Mesodermal cell (in vitro differentiated cells): Measurements from ENCODE around the gene RNF19B.

Experiments
- H3K27ac ChIP-seq: 2 replicates; pipeline ENCODE4 v1.7.0; 2013; ENCODE audit warnings: mild to moderate bottlenecking, low read depth, low read length, moderate library complexity; ENCODE audit not compliant: severe bottlenecking
- H3K36me3 ChIP-seq: 2 replicates; pipeline ENCODE4 v1.7.1; 2013; ENCODE audit warnings: mild to moderate bottlenecking, low read length, moderate library complexity; ENCODE audit not compliant: control insufficient read depth, insufficient read depth
- H3K4me1 ChIP-seq: one replicate; pipeline ENCODE4 v1.7.1; 2013; ENCODE audit warnings: mild to moderate bottlenecking, low read length; ENCODE audit not compliant: insufficient read depth, control insufficient read depth, poor library complexity, severe bottlenecking
- H3K4me3 ChIP-seq: 2 replicates; pipeline ENCODE4 v1.7.0; 2013; ENCODE audit warnings: low read length, control low read depth, mild to moderate bottlenecking; ENCODE audit not compliant: insufficient read depth, poor library complexity, severe bottlenecking; ENCODE audit errors: extremely low read depth
- H3K9me3 ChIP-seq: 2 replicates; pipeline ENCODE4 v1.7.1; 2013; ENCODE audit warnings: mild to moderate bottlenecking, low read length, moderate library complexity; ENCODE audit not compliant: control insufficient read depth
- WGBS, 2 experiments: methylation state at CpG; one replicate each; pipeline ENCODE4 v1.1.5; 2013; ENCODE audit warnings: missing lambda C conversion rate in 2 of 2; ENCODE audit not compliant: insufficient coverage in 2 of 2; 5-methylcytosine and 5-hydroxymethylcytosine counted together

Gene RNF19B

GRCh38 chr1:32991819-32992488 is 27.3 kb upstream of the RNF19B start:
- Histone ChIP-seq H3K27ac (peak overlapping the region; percentile 7), H3K4me3 (no peak overlapping the region), H3K36me3 (no peaks in the 10 kb centered on the region), H3K4me1 (peaks cover 27% of the 10 kb centered on the region), H3K9me3 (no peaks in the 10 kb centered on the region)
- WGBS, 2 experiments, result 84 to 87% methylated on average over 4 to 9 of the region's 9 CpGs

- H3K4me1 ChIP-seq, result peaks cover 24% of the 10 kb centered on the region
- no peaks in the 10 kb centered on the region for H3K36me3 ChIP-seq
- WGBS, 2 experiments, result 90 to 100% methylated on average over 3 of the region's 5 CpGs
- no peak overlapping the region for H3K4me3 ChIP-seq
- H3K9me3 ChIP-seq, result no peaks in the 10 kb centered on the region
- H3K27ac ChIP-seq, result no peak overlapping the region
These were observed 26.8 kb upstream of the RNF19B start for GRCh38 chr1:32991386-32991785.

DNA sequence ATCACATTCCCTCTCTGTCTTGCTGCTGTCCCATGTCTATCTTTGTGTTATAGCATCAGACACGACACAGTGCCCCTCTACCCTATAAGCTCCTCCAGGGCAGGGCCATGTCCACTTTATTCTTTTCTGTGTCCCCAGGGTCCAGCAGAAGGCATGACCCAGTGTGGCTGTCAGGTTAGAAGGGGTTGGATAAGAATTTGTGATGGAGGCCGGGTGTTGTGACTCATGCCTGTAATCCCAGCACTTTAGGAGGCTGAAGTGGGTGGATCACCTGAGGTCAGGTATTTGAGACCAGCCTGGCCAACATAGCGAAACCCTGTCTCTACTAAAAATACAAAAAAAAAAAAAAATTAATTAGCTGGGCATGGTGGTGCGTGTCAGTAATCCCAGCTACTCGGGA is 26.3 kb upstream of the RNF19B start:
- Histone ChIP-seq H3K4me1 (peaks cover 24% of the 10 kb centered on the region), H3K27ac (no peak overlapping the region), H3K9me3 (no peaks in the 10 kb centered on the region), H3K4me3 (no peak overlapping the region), H3K36me3 (no peaks in the 10 kb centered on the region)
- WGBS, 2 experiments, result 93 to 95% methylated on average over 2 of the region's 5 CpGs

DNA sequence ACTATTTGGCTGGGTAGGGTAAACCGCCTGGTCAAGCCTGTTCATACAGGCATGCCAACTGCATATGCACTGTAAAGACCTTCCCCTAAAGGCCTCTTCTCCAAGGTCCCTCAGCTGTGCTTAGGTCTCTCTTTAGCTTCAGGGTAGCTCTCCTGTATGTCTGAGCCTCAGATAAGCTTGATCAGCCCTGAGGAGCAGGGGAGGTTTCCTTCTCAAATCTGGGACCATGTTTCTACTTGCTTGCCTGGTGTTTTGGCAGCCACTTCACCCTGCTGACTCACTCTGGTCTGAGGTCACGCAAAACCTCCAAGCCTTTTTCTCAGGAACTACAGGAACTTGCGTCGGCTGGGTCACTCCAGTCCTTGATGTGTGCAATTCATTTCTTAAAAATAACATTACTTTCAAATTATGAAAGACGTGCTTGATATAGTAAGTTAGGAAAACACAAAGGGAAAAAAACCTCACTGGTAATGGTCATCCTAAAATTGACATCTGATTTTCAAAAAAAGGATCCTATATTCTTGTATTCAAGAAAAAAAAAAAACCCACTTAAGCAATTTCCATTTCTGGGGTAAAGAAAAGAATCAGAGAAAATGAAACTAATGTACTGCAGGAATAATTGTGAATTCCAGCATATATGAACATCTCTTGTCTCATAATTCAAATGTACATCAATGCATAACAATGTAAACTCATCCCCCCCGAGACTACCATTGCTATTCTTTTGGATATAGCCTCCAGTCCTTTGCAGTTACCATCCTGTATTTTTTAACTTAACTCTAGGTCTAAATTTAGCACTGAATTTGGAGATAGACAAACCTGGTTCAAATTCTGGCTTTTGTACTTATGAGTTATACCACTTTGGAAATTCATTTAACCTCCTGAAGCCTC is 24.8 kb upstream of the RNF19B start:
- 93 to 100% methylated on average over 2 of the region's 6 CpGs for WGBS, 2 experiments
- H3K36me3 ChIP-seq, result no peaks in the 10 kb centered on the region
- no peak overlapping the region for H3K4me3 ChIP-seq
- peaks cover 29% of the 10 kb centered on the region for H3K4me1 ChIP-seq
- H3K9me3 ChIP-seq, result no peaks in the 10 kb centered on the region
- H3K27ac ChIP-seq, result peak overlapping the region; percentile 70

DNA sequence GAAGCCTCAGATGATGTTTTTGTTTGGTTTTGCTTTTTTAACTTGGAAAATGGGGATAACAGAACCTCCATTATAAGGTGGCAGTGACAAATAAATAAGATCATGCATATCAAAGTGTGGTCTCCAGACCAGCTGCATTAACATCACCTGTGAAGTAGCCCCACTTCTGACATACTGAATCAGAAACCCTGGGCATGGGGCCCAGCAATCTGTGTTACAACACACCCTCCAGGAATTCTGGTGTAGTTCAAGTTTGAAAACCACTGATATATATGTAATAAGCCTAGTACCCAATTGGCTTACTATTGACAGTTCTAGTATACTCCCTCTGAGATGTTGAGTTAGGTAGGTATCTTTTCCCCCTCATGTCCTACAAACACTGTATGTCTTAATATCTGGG is 24.1 kb upstream of the RNF19B start:
- peaks cover 33% of the 10 kb centered on the region for H3K4me1 ChIP-seq
- no peaks in the 10 kb centered on the region for H3K9me3 ChIP-seq
- H3K4me3 ChIP-seq, result no peak overlapping the region
- H3K36me3 ChIP-seq, result no peaks in the 10 kb centered on the region
- peak overlapping the region; percentile 70 for H3K27ac ChIP-seq

GRCh38 chr1:32985226-32985625 is 20.6 kb upstream of the RNF19B start:
- Histone ChIP-seq H3K9me3 (no peaks in the 10 kb centered on the region), H3K4me3 (no peak overlapping the region), H3K27ac (no peak overlapping the region), H3K4me1 (peaks cover 21% of the 10 kb centered on the region), H3K36me3 (no peaks in the 10 kb centered on the region)
- WGBS, 2 experiments, result 100% methylated on average over 1 of the region's 1 CpG; no CpG with 5 or more reads in 1 of the 2 experiments

DNA sequence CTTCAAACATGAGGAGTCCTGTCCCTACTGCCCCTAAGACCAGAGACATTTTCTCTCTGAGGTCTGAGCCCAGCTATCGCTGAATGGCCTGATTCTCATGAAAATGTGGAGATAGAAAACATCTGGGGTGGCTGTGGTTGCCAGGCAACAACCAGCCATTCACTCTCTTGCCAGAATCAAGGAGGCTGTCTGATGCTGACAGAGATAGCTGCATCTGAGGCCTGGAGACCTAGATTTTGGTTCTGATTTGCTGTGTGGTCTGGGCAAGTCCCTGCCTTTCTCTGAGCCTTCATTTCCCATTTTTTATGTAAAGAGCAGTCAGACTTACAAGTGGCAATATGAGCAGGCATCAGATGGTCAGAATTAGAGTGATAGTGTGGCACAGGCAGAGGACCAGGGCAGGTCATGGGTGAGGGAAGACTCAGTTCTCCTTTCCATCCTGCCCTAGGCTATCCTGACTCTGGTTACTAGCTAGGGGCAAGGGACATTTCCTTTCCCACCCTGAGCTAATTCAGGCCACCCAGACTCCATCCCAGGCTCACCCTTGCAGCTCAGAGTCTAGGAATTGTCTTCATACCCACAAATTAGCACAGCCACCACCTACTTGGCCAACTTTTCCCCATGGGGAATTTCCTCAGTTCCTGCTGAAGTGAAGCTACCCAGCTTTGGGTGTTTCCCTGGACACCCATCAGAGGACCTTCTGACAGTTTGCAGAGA is 20.0 kb upstream of the RNF19B start:
- Histone ChIP-seq H3K4me3 (no peak overlapping the region), H3K36me3 (no peaks in the 10 kb centered on the region), H3K4me1 (peaks cover 20% of the 10 kb centered on the region), H3K27ac (peak overlapping the region; percentile 13), H3K9me3 (no peaks in the 10 kb centered on the region)
- no CpG with 5 or more reads among the region's 1 CpG for WGBS, 2 experiments

- Histone ChIP-seq H3K9me3 (no peaks in the 10 kb centered on the region), H3K27ac (peak overlapping the region; percentile 13), H3K4me1 (peaks cover 15% of the 10 kb centered on the region), H3K4me3 (no peak overlapping the region), H3K36me3 (no peaks in the 10 kb centered on the region)
- 57 to 58% methylated on average over 3 to 4 of the region's 4 CpGs for WGBS, 2 experiments
These were observed 19.5 kb upstream of the RNF19B start for GRCh38 chr1:32984090-32984454.

DNA sequence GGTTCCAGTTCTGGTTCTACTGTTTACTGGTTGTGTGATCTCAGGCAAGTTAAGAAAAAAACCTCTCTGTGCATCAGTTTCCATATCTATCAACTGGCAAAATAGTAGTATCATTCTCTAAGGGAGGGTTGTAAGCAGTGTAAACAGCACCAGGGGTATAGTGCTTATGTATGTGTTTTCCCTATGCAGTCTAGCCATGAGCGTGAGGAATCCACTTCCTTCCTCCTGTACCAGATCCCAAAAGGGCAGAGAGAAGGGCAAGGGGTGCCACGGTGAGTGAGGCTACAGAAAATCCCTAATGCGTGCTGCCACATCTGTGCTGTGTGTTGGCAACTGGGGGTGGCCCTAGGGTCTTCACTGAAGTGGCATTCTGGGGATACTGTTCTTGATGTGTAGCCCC is 18.4 kb upstream of the RNF19B start:
- Histone ChIP-seq H3K4me1 (peaks cover 9% of the 10 kb centered on the region), H3K36me3 (no peaks in the 10 kb centered on the region), H3K4me3 (no peak overlapping the region), H3K9me3 (no peaks in the 10 kb centered on the region), H3K27ac (no peak overlapping the region)
- 90 to 98% methylated on average over 3 of the region's 3 CpGs for WGBS, 2 experiments

GRCh38 chr1:32981003-32981901 is 16.6 kb upstream of the RNF19B start:
- Histone ChIP-seq H3K4me1 (peaks cover 9% of the 10 kb centered on the region), H3K36me3 (no peaks in the 10 kb centered on the region), H3K4me3 (no peak overlapping the region), H3K9me3 (no peaks in the 10 kb centered on the region), H3K27ac (peak overlapping the region; percentile 41)
- WGBS, 2 experiments, result 82 to 86% methylated on average over 2 to 5 of the region's 8 CpGs
